NCI-H345 treated with DMSO at 0.1 percent for 48 hours (cell line): ENCODE data around the gene MYO5B.

ENCODE experiments used
- DNase-seq: peaks from one replicate; lab custom pipeline; 2025; ENCODE audit not compliant: unreplicated experiment; lab: John Stamatoyannopoulos, UW

Gene MYO5B

GRCh38 chr18:50027996-50028395 is 167.0 kb downstream of the MYO5B start:
- no peak for DNase-seq

GRCh38 chr18:50024466-50024865 is 170.5 kb downstream of the MYO5B start:
- DNase-seq, result no peak

- DNase-seq, result no peak
These were observed 172.0 kb downstream of the MYO5B start for GRCh38 chr18:50022985-50023384.

- DNase-seq, result no peak
These were observed 180.3 kb downstream of the MYO5B start for GRCh38 chr18:50014606-50015005.

- no peak for DNase-seq
These were observed 181.4 kb downstream of the MYO5B start for GRCh38 chr18:50013363-50014138.

- no peak for DNase-seq
These were observed 183.0 kb downstream of the MYO5B start for GRCh38 chr18:50011813-50012435.

- peak; percentile 20 for DNase-seq
These were observed 185.1 kb downstream of the MYO5B start for GRCh38 chr18:50009773-50010335.

- no peak for DNase-seq
These were observed 186.6 kb downstream of the MYO5B start for GRCh38 chr18:50008306-50008705.

GRCh38 chr18:50006470-50007046 is 188.4 kb downstream of the MYO5B start:
- DNase-seq, result no peak

GRCh38 chr18:50004013-50004412 is 190.9 kb downstream of the MYO5B start:
- DNase-seq, result no peak

GRCh38 chr18:50002781-50003180 is 192.2 kb downstream of the MYO5B start:
- DNase-seq, result no peak

GRCh38 chr18:50000227-50000626 is 194.7 kb downstream of the MYO5B start:
- no peak for DNase-seq

- no peak for DNase-seq
These were observed 195.8 kb downstream of the MYO5B start for GRCh38 chr18:49999128-49999527.

GRCh38 chr18:49997558-49997957 is 197.4 kb downstream of the MYO5B start:
- DNase-seq, result no peak

GRCh38 chr18:49994410-49994809 is 200.5 kb downstream of the MYO5B start:
- DNase-seq, result no peak

GRCh38 chr18:49993299-49993698 is 201.6 kb downstream of the MYO5B start:
- no peak for DNase-seq

GRCh38 chr18:49988733-49989132 is 206.2 kb downstream of the MYO5B start:
- DNase-seq, result no peak

- no peak for DNase-seq
These were observed 206.8 kb downstream of the MYO5B start for GRCh38 chr18:49988101-49988500.

GRCh38 chr18:49985236-49985635 is 209.7 kb downstream of the MYO5B start:
- DNase-seq, result no peak

GRCh38 chr18:49980896-49981295 is 214.1 kb downstream of the MYO5B start:
- DNase-seq, result no peak

GRCh38 chr18:49976795-49977560 is 218.0 kb downstream of the MYO5B start:
- DNase-seq, result no peak
